HUES64 (cell line): ENCODE results near the gene UBE3C.

Experiments used
- H3K27ac ChIP-seq: 2 replicates; pipeline ENCODE4 v1.7.0; 2013; ENCODE audit warnings: low read depth, low read length, inconsistent platforms
- H3K27me3 ChIP-seq: 2 replicates; pipeline ENCODE4 v1.6.1; 2013; ENCODE audit warnings: mild to moderate bottlenecking, low read length; ENCODE audit not compliant: insufficient read depth
- H3K36me3 ChIP-seq: 2 replicates; pipeline ENCODE4 v1.6.1; 2013; ENCODE audit warnings: mild to moderate bottlenecking, low read length; ENCODE audit not compliant: insufficient read depth
- H3K4me1 ChIP-seq: 2 replicates; pipeline ENCODE4 v1.6.1; 2013; ENCODE audit warnings: mild to moderate bottlenecking, low read length, moderate library complexity; ENCODE audit not compliant: insufficient read depth
- H3K4me3 ChIP-seq: 2 replicates; pipeline ENCODE4 v1.5.1; 2013; ENCODE audit warnings: mild to moderate bottlenecking, low read length, moderate library complexity
- H3K9ac ChIP-seq: 2 replicates; pipeline ENCODE4 v1.6.1; 2013; ENCODE audit warnings: mild to moderate bottlenecking, low read depth, low read length
- H3K9me3 ChIP-seq: 2 replicates; pipeline ENCODE4 v1.6.1; 2013; ENCODE audit warnings: low read depth, low read length; ENCODE audit not compliant: insufficient read depth
- WGBS: fragments of 150-250, 120-280 bp; methylation state at CpG from one replicate; pipeline ENCODE4 v1.1.7; 2013; ENCODE audit warnings: missing lambda C conversion rate; 5-methylcytosine and 5-hydroxymethylcytosine counted together

The UBE3C gene

GRCh38 chr7:157318015-157318706 is 179.4 kb downstream of the UBE3C start:
- H3K4me1 ChIP-seq: peaks cover 6% of the 10 kb centered on the region; the same call in 1 of the 2 replicates
- peak overlapping the region; percentile 50; the same call in 1 of the 2 replicates for H3K27ac ChIP-seq

More at GRCh38 chr7:157318015-157318706, 179.4 kb downstream of the UBE3C start:
- 59% methylated on average over 14 of the region's 14 CpGs for WGBS
- Histone ChIP-seq H3K4me3 (no peak overlapping the region), H3K9me3 (no peaks in the 10 kb centered on the region), H3K36me3 (no peaks in the 10 kb centered on the region), H3K27me3 (no peaks in the 10 kb centered on the region), H3K9ac (no peak overlapping the region)
